Neural cell (in vitro differentiated cells): ENCODE data around the gene DCLK3. TPM values are rescaled to one million over a fixed set of nuclear protein-coding genes. Genes with fewer than 3 reads are reported as not detected.

Experiments used
- H2AFZ ChIP-seq: fragments of 200-600, 300-800 bp; sonication (generic), shearing (Covaris generic); 2 replicates; pipeline ENCODE4 v1.6.0; 2014; ENCODE audit warnings: low read depth, mild to moderate bottlenecking, antibody characterized with exemption, low read length, moderate library complexity
- H3F3A ChIP-seq: fragments of 200-600 bp; shearing (Covaris generic); 2 replicates; pipeline ENCODE4 v1.6.1; 2016; ENCODE audit warnings: mild to moderate bottlenecking, moderate library complexity, mixed read lengths, antibody characterized with exemption, low read length; ENCODE audit not compliant: insufficient read depth, poor library complexity, severe bottlenecking
- H3K27ac ChIP-seq: fragments of 200-600, 300-800 bp; sonication (generic), shearing (Covaris generic); 2 replicates; pipeline ENCODE4 v1.5.1; 2014; ENCODE audit warnings: mild to moderate bottlenecking, low read length, moderate library complexity
- H3K27me3 ChIP-seq: fragments of 300-800, 200-600 bp; sonication (generic), shearing (Covaris generic); 2 replicates; pipeline ENCODE4 v1.6.0; 2014; ENCODE audit warnings: mild to moderate bottlenecking, low read depth, low read length, moderate library complexity; ENCODE audit not compliant: insufficient read depth
- H3K36me3 ChIP-seq: fragments of 300-800, 200-600 bp; sonication (generic), shearing (Covaris generic); 2 replicates; pipeline ENCODE4 v1.5.1; 2014; ENCODE audit warnings: mild to moderate bottlenecking, antibody characterized with exemption, low read length, moderate library complexity; ENCODE audit not compliant: insufficient read depth
- H3K4me2 ChIP-seq: fragments of 300-800, 200-600 bp; sonication (generic), shearing (Covaris generic); 2 replicates; pipeline ENCODE4 v1.6.0; 2014; ENCODE audit warnings: mild to moderate bottlenecking, low read length
- H3K4me3 ChIP-seq: fragments of 300-800, 200-600 bp; sonication (generic), shearing (Covaris generic); 2 replicates; pipeline ENCODE4 v1.5.1; 2014; ENCODE audit warnings: mild to moderate bottlenecking, low read length, moderate library complexity
- H3K79me2 ChIP-seq: fragments of 200-600 bp; shearing (Covaris generic); replicated peaks from 2 replicates; pipeline ENCODE4 v1.6.0; 2014; ENCODE audit warnings: mild to moderate bottlenecking, low read length, moderate library complexity; ENCODE audit not compliant: insufficient read depth
- H3K9ac ChIP-seq: fragments of 300-800, 200-600 bp; sonication (generic), shearing (Covaris generic); 2 replicates; pipeline ENCODE4 v1.6.1; 2016; ENCODE audit warnings: mild to moderate bottlenecking, low read length, mixed read lengths
- H3K9me2 ChIP-seq: fragments of 200-600 bp; shearing (Covaris generic); 2 replicates; pipeline ENCODE4 v1.6.1; 2016; ENCODE audit warnings: mild to moderate bottlenecking, low read length, mixed read lengths; ENCODE audit not compliant: insufficient read depth
- H3K9me3 ChIP-seq: fragments of 200-600, 300-800 bp; sonication (generic), shearing (Covaris generic); 2 replicates; pipeline ENCODE4 v1.6.1; 2016; ENCODE audit warnings: mild to moderate bottlenecking, mixed run types, low read length, moderate library complexity, mixed read lengths
- H4K20me1 ChIP-seq: fragments of 200-600 bp; shearing (Covaris generic); 2 replicates; pipeline ENCODE4 v1.6.1; 2016; ENCODE audit warnings: mild to moderate bottlenecking, mixed run types; ENCODE audit not compliant: insufficient read depth
- CTCF ChIP-seq: fragments of 450-650 bp; IDR thresholded peaks from 2 replicates; pipeline ENCODE4 v1.5.1; 2014; ENCODE audit warnings: antibody characterized with exemption, mild to moderate bottlenecking, moderate library complexity; ENCODE audit not compliant: poor library complexity, severe bottlenecking
- EP300 ChIP-seq: fragments of 450-650 bp; conservative IDR thresholded peaks from 2 replicates; pipeline ENCODE4 v1.6.1; 2014; ENCODE audit warnings: antibody characterized with exemption, mild to moderate bottlenecking, moderate library complexity; ENCODE audit not compliant: poor library complexity, severe bottlenecking
- EZH2 ChIP-seq: fragments of 200-600, 300-800 bp; shearing (Covaris generic), sonication (generic); IDR thresholded peaks from 2 replicates; pipeline ENCODE4 v1.6.1; 2014; ENCODE audit warnings: antibody characterized with exemption, low read length, borderline replicate concordance, mild to moderate bottlenecking; ENCODE audit not compliant: insufficient read depth, poor library complexity, severe bottlenecking
- MXI1 ChIP-seq: fragments of 450-650 bp; conservative IDR thresholded peaks from 2 replicates; pipeline ENCODE4 v1.6.1; 2014; ENCODE audit warnings: antibody characterized with exemption, mild to moderate bottlenecking; ENCODE audit not compliant: poor library complexity, severe bottlenecking
- POLR2AphosphoS5 ChIP-seq: IDR thresholded peaks from 2 replicates; pipeline ENCODE4 v1.6.1; 2012
- RAD21 ChIP-seq: fragments of 450-650 bp; conservative IDR thresholded peaks from 2 replicates; pipeline ENCODE4 v1.6.1; 2014; ENCODE audit warnings: antibody characterized with exemption, mild to moderate bottlenecking, moderate library complexity
- REST ChIP-seq: IDR thresholded peaks from 2 replicates; pipeline ENCODE4 v1.6.1; 2012; ENCODE audit warnings: borderline replicate concordance
- SMC3 ChIP-seq: fragments of 450-650 bp; conservative IDR thresholded peaks from 2 replicates; pipeline ENCODE4 v1.6.1; 2014; ENCODE audit warnings: antibody characterized with exemption, mild to moderate bottlenecking, moderate library complexity; ENCODE audit not compliant: poor library complexity
- TAF1 ChIP-seq: IDR thresholded peaks from 2 replicates; pipeline ENCODE4 v1.6.1; 2012; ENCODE audit warnings: low read depth
- polyA plus RNA-seq: library from polyadenylated mRNA; depleted of rRNA; stranded (reverse); fragments of >200 nt; gene quantifications from 2 replicates; pipeline ENCODE4 v1.2.3, GENCODE V29; 2014

DCLK3 gene
- polyA plus RNA-seq, 1 donor from 2014 or later = 1.5 TPM

GRCh38 chr3:36764704-36765038 lies 318 bp upstream of the DCLK3 start:
- Histone ChIP-seq H3K27ac (no peak overlapping the region), H4K20me1 (no peaks in the 10 kb centered on the region), H3K36me3 (no peaks in the 10 kb centered on the region), H3K79me2 (no peaks in the 10 kb centered on the region), H2AFZ (peak overlapping the region; percentile 21), H3K27me3 (peaks cover 20% of the 10 kb centered on the region), H3K9ac (peak overlapping the region; percentile 55), H3F3A (no peaks in the 10 kb centered on the region), H3K9me3 (no peaks in the 10 kb centered on the region), H3K4me2 (no peak overlapping the region), H3K9me2 (no peaks in the 10 kb centered on the region), H3K4me3 (peak overlapping the region; percentile 65)
- TF ChIP-seq REST (no peak), POLR2AphosphoS5 (no peak), MXI1 (no peak), EP300 (no peak), SMC3 (no peak), EZH2 (no peak), RAD21 (no peak), TAF1 (no peak), CTCF (no peak)

GRCh38 chr3:36762918-36763849 lies 1.2 kb downstream of the DCLK3 start:
- Histone ChIP-seq H3K9ac (no peak overlapping the region), H3K79me2 (no peaks in the 10 kb centered on the region), H3K27ac (no peak overlapping the region), H3K27me3 (peaks cover 20% of the 10 kb centered on the region), H3K4me2 (no peak overlapping the region), H3K4me3 (peak overlapping the region; percentile 66), H3F3A (no peaks in the 10 kb centered on the region), H4K20me1 (no peaks in the 10 kb centered on the region), H3K36me3 (no peaks in the 10 kb centered on the region), H3K9me2 (no peaks in the 10 kb centered on the region), H2AFZ (no peak overlapping the region), H3K9me3 (no peaks in the 10 kb centered on the region)
- TF ChIP-seq EP300 (no peak), MXI1 (no peak), CTCF (no peak), RAD21 (no peak), TAF1 (no peak), EZH2 (no peak), REST (no peak), POLR2AphosphoS5 (no peak), SMC3 (no peak)
